Stimulated activated CD8-positive, alpha-beta memory T cell treated with anti-CD3 and anti-CD28 coated beads, Interleukin-12 subunit alpha, Interleukin-12 subunit beta, amount 100 ng/mL, for 4 hours (primary cell): ENCODE measurements around the gene BLNK.

Experiments used
- DNase-seq: peaks from one replicate; pipeline ENCODE4 v3.0.0-alpha.2; 2020; ENCODE audit warnings: low read depth

Gene BLNK

DNA sequence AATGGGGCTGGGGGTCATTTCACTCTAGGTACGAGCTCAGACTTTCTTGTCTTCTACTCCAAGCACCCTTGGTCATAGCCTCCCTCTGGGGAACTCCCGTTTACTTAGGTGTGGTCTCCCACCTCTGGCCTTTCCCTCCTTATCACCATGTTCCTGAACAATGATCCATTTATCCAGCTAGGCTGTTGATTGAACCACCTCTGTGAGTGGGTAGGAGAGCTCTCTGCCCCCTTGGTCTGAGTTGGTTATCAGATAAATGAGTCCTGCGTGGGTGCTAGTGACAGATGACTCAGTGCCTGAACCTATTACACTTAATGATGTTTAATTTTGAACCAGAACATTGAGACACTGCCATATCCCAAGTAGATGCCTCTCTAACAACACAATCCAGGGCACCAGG lies 9.4 kb downstream of the BLNK start:
- DNase-seq: no peak

DNA sequence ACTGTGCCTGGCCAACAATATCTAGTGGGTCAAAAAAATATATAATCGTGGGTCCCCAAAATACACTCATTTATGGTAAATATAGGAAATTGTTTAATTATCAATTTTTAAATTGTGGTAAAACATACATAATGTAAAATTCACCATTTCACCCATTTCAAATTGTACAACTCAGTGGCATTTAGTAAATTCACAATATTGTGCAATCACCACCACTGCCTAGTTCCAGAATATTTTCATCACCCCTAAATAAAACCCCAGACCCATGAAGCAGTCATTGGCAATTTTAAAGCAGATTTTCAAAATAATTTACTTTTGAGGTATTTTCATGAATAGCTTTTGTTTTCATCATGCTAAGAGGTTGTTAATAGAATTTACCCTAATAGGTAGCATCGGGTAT lies 10.2 kb downstream of the BLNK start:
- DNase-seq: no peak

DNA sequence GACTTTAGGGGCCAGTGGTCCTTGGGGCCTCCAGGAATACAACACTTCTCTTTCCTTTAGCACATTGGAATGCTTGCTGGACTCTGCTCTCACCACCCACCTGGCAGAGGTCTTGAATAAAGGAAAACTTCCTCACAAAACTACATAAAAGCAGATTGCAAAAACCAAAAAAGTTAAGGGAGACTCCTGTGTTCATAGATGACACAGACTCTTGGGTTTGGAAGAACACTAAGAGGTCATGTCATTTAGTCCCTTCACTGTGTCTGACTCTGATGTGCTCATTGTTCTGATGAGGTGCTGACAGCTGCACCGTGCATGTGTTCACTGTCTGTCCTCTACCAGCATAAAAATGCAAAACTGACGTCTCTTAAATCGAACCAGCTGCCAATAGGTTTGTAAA lies 11.4 kb downstream of the BLNK start:
- DNase-seq: no peak

DNA sequence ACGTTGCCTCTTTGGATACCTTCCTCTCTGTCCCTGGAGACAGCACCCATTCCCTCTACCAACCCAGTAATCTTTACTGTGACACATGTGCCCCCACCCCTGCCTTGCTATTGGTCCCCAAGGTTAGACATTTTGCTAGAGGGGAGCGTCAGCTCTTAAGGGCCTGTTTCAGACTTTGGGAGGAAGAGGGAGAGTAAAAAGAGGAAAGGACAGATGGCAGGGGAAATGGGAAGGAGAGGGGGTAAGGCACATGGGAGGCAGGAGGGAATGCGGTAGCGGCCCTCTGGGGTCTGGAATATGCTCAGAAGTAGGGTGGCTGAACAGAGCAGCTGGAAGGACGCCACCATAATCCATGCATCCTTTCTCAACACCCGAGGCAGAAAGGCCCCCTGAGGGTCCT lies 12.2 kb downstream of the BLNK start:
- DNase-seq: no peak

DNA sequence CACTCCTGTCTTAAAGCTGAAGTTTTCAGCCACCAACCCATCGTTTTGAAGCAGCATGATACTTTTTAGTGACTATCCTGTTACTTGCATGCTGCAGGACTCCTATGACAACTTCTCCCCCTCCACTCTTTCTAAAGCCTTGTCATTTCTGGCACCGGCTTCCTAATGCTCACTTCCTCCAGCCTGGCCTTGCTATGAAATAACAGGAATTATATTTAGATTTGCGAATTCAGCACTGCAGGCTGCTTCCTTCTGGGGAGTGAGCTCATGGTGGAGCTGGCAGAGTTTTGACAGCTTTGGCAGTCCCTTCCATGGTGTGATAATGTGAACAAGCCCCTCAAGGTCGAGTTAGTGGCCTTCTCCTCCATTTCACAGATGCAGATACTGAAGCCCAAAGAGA lies 13.4 kb downstream of the BLNK start:
- no peak for DNase-seq

DNA sequence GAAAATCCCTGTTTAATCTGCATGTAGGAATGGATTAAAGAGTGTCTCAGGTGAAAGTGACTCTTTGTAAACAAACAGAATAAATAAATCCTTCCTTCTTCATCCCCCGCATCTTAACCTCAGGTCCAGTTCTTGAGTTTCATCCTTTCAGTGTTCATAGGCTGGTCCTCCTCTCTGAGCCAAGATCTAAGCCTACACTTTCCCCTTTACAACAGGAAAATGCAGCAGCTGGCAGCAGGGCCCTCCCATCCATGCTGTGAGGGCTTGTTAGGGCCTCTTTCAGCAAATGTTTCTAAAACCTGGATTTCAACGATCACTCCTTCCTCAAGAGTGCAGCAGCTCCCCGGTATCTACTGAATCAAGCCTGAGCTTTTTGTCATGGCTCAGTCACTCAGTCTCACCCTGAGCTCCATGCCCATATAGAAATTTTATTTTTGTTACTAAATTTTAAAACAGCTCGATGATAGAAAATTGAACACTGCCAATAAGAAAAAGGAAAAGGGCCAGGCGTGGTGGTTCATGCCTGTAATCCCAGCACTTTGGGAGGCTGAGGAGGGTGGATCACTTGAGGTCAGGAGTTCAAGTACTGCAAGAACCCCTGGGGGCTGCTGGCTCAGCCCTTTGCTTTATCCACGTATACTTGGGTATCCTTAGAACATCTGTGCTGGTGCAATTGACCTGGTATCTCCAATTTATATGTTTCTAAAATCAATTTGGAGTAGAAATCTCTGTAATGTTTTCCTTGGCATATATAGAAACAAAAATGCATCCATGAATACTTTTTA lies 15.6 kb downstream of the BLNK start:
- DNase-seq: no peak

DNA sequence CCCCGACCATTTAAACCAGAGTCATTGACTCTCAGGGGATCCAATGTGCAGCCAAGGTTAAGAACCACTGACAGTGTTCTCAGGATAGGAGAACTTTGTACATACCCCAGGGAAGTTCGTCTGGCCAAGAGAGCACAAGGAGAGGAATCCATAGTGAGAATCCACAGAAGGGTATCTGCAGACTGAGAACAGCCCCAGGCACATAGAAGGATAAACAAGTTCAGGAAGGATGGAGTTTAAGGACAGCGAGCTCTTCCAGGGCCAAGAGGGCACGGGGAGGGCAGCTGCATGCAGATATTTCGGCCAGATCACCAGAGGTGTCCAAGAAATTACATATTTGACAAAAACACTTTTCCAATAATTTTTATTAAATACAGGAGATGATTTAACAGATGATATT lies 16.4 kb downstream of the BLNK start:
- DNase-seq: no peak

DNA sequence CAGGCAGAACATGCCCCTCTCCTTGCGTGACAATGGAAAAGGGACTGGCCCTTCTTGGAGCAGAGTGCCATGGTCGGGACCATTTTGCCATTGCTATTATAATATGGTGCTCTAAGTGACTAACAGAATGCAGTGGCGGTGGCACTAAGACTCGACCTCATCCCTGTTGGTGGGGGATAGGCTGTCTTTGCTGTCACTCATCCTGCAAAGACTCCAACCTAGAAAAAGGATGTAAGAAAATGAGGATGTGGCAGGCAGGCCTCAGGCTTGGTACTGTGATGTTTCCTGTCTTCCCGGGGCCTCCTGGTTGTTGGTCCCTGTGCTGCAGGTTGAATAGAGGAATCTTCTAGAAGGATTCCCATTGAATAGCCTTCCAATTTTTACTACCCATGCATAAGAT lies 18.6 kb downstream of the BLNK start:
- DNase-seq: no peak

DNA sequence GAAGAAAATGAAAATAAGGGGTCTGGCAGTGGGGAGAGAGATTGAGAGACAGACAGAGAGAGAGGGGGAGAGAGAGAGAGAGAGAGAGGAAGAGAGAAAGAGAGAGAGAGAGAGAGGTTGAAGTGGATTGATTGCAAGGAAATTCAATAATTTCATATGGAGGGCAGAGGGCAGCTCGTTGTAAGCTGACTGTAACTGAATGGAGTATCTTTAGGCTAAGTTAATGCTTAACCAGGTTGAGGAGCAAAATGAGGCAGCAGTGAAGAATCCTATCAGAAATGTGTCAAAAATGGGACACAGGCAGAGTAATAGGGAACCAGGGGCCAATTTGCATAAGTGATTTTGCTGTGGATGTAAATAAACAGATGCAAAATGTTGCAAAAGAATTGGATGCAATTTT lies 21.0 kb downstream of the BLNK start:
- DNase-seq: no peak

DNA sequence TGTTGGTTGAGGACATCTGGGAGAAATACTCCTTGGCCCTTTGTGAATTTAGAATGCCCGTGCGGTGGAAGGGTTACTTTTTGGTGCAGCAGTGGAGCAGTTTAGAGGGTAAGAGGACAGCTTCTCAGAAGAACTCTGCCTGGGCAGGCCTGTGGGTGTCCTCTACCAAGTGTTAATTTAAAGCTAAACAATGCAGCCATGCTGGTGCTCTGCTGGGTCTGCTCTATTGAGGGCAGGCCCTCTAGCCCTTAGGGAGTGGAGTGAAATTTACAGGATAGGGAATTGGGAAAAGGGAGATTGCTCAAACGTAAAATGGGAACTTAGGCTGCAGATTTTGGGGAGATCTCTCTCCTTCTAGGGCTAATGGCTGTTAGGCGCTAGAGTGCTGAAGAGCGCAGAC lies 22.1 kb downstream of the BLNK start:
- no peak for DNase-seq

DNA sequence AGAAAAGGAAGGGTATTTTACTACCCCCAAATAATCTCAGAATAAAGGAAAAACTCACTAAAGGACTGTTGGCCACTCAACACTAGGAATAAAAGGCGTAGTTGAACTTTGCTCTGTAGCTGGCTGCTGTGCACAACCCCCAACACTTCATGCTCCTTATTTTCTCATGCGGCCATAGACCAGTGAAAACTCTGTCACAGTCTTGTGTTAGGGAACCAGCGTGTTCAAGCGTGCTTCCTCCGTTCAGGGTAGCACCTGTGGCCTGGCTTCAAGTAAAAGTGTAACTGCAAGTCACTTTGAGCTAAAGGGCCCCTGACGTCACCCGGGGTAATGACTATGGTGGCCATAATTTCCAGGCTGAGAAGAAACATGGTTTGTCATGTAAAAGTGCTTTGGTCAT lies 27.0 kb downstream of the BLNK start:
- no peak for DNase-seq

DNA sequence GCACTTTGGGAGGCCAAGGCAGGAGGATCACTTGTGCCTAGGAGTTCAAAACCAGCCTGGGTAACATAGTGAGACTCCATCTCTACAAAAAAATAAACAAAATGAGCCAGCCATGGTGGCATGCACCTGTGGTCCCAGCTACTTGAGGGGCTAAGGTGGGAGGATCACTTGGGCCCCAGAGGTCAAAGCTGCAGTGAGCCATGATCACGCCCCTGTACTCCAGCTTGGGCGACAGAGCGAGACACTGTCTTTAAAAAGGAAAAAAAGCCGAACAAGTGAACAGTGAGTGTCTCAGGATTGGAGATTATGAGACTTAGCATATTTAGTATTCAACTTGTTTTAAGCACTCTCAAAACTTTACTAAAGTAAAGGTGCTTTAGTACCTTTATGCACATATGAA lies 28.1 kb downstream of the BLNK start:
- DNase-seq: no peak

DNA sequence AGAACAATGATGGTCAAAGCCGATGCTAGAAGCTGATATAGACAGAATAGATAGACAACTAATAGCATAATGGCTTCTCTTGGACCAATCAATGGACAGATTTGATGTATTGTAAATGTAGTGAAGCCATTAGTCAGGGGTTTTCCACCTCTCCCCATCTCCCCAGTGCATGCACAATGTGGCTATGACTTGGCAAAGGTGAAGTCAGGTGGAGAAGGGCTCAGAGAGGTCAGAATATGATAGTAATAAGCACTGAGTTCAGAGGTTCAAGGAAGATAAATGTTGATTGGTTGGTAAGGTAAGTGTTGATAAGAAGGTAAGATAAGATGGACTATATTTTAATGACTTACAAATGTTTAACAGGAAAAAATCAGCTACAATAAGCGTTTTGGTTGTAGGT lies 28.5 kb downstream of the BLNK start:
- no peak for DNase-seq

DNA sequence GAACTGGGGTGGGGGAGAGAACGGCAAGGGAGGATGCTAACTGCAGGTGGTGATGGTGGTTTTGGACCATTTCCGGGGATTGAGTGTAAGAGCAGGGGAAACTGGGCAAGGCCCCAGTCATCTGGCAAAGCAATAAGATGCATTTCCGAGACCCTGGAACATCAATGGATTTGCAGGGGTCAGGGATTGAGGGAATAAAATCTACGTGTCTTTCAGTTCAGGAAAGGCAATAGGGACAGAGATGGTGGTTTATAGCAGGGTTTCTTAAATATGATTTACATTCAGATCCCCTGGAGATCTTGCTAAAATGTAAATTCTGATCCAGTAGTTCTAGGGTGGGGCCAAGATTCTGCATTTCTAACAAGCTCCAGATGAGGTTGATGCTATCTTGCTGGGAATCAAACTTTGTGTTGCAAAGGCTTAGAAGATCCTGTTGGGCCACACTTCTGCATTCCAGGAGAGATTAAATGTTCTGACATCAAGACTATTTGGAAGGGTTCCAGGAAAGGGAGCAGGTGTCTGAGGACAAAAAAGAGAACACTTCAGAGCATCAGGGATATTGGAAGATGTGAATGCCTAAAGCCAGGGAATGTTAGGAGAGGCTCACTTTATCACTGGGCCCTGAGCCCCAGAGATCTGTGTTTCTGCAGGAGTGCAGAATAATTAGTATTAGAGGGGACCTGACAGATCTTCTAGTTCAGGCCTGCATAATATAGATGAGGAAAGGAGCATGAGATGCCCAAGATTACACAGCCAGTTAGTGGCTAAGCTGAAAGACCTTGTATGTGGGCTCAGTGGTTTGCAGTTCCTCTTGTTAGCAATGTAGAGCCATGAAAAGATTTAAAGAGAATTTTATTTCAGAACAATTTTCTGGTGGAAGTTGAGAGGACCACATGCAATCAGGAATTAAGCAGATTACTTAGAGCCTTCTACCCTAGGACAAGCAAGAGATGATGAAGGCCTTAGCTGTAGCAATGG lies 32.4 kb downstream of the BLNK start:
- no peak for DNase-seq

DNA sequence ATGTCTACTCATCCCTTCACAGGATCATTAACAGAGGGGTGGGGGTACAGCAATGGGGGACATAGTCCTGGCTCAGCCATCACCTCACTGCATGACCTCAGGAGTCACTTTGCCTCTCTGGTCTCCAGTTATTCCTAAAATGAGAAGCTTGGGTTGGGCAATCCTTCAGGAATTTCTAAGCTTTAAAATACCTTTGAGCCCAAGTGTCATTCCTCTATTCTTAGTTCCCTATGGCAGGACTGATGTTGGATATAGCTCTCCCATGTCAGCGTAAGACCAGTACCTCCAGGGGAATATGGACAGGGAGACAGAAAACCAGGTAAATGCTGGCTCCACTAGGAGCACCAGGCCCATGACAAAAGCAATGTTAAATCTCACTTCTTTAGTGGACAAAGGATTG lies 34.5 kb downstream of the BLNK start:
- DNase-seq: no peak

DNA sequence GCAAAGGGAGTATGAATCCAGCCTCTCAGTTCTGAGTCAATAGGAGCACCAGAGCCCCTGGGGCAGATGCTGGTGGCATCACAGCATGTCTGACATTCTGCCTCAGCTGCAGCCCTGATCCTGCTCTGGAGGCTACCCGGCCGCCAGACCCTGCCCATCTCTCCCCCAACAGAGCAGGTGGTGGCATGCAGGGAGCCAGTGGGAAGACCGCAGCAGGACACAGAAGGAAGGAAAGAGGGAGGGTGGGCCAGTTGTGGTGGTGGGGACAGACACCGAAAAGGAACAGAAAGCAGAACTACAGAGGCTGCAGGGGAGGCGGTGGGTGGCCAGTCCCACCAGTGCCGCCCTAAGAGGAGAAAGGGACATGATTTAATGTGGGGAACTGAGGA lies 35.3 kb downstream of the BLNK start:
- DNase-seq: no peak

DNA sequence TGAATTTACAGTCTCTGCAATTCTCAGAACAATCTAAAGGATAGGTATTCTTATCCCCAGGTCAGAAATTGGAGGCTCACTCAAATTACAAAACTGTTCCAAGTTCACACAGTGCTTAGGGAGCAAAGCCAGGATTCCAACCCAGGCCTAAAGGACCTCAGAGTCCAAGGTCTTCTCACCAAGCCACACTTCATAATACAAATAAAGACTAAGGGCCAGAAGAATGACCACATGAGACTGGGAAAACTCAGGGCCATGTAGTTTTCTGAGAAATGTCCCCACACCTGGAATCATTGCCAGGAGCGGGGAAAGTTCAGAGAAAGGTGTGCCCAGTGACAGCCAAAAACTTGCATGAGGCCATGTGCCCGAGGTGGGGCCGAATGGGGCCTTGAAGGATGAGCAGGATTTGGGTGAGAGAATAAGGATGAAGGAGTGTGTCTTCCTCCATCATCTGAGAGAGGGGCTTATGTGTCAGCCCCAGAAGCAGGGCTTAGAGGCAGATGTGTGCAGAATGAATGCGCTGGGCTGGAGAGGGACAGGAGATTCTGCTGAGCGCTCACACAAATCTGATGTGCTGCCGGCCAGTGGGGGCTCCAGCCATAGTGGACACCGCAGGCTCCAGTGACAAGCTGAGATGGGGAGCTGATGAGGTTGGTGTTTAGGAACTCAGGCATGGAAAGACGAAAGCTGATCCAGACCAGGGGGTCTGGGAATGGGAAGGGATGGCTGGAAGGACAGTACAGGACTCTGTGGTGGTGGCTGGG lies 35.9 kb downstream of the BLNK start:
- DNase-seq: no peak

DNA sequence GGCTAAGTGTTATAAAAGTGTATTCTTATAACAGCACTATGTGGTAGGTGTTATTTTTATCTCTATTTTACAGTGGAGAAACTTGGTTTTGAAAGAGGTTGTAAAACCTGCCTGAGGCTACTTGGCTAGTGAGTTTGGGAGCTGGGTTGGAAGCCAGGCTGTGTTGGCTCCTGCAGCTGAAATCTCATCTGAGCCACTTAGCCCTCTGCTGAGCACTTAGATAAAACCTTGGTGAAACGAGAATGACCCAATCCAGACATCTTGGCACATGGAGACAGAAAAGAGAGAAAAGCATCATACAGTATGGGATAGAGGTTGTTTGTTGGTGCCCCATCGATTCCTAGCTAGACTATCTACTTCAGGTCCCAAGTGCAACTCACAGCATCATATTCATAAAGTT lies 37.4 kb downstream of the BLNK start:
- no peak for DNase-seq

DNA sequence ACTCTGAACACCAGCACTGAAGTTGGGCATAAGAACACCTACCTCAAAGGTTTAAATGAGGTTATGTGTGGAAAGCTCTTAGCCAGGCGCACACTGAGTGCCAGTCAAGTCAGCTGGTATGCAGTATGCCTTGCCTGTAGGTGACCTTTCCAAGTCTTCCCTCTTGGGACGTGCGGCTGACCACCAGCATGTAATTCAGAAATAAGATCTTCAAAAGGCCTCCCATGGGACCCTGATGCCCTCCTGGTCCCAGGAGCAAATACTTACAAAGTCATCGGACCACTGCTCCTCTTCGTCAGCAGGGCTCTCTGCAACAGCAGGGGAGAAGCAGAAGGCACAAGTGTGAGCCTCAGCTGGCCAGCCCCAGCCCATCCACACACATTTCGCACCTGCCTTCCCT lies 40.8 kb downstream of the BLNK start:
- no peak for DNase-seq

DNA sequence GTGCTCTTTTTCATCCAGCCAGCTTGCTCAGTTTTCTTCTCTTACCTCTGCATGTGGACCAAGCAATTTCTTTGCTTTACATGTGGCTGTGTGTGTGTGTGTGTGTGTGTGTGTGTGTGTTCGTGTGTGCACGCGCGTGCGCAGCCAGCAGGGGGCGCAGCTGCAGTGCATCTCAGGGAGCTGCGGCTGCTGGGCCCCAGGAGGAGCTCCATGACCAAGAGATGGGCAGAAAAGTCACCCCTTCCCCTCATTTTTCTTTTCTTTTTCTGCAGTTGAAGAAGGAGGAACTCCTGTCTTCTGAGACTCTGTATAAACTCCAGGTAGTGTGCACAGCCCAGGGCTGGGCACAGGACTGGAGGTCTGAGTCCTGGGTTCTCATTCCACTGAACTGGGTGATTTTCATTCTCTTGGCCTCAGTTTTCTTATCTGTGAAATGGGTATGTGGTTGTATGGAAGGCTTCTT lies 41.8 kb downstream of the BLNK start:
- peak; percentile 21 for DNase-seq

DNA sequence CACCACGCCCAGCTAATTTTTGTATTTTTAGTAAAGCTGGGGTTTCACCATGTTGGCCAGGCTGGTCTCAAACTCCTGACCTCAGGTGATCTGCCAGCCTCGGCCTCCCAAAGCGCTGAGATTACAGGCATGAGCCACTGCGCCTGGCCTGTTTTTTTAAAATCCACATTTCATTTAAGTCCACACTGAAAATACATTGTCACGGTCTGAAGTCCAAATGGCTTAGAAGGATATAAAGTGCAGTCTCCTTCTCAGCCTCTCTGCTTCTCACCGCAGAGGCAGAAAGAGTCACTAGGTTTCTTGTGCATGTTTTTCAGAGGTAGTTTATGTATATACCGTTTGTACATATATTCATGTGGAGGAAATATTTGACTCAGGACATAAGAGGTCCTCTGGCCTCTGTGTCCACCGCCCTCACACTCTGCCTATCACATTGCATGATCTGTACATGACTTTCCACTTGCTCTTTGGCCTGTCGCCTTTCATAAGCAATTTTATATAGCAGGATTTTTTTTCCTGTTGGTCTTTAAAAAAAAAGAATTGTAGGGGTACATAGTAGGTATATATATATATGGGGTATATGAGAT lies 42.9 kb downstream of the BLNK start:
- no peak for DNase-seq

DNA sequence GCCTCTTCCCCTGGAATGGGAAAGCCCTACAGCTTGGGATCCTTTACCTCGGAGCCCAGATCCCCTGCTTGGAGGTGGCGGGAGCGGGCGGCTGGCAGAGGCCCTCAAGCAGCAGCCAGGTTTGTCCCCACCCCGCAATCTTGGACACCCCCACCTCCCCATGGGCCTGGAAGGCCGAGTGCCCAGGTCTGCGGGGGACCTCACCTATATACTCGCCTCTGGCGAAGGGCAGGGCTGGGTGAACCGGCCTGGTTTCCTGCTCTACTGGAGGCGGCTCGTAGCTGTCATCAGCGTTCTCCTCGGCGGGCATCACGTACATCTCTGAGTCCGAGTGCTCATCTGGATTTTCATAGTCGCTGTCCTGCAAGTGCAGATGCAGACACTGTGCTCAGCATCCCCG lies 44.2 kb downstream of the BLNK start:
- DNase-seq: no peak
